ENCODE results near the gene ZNF790.
A peak's percentile ranks its signal among the peaks of the same experiment; 100 is the strongest.

GRCh38 chr19:36772311-36773222 lies 65.6 kb downstream of the ZNF790 start, which contains the start of gene ZNF850:
- TF ChIP-seq CTCF (IDR thresholded peaks at IDR 0.05; ENCODE audit: insufficient read depth, low read length), result no peak
- peak; percentile 97 for TF ChIP-seq GABPA (IDR thresholded peaks at IDR 0.05; ENCODE audit: low read depth)

Measured in HL-60 (cell line).